ENCODE measurements around the gene FAF1.

FAF1 gene

GRCh38 chr1:50473513-50473912 is 486.6 kb downstream of the FAF1 start:
- no peak for TF ChIP-seq CTCF (IDR thresholded peaks at IDR 0.05; ENCODE audit: extremely low read depth, missing control alignments)
- DNase-seq (ENCODE audit: low spot score) = no peak

- DNase-seq (ENCODE audit: low spot score) = no peak
- no peak for TF ChIP-seq CTCF (IDR thresholded peaks at IDR 0.05; ENCODE audit: extremely low read depth, missing control alignments)
Measured at GRCh38 chr1:50471967-50472366, 488.1 kb downstream of the FAF1 start.

GRCh38 chr1:50462964-50463363 is 497.1 kb downstream of the FAF1 start:
- TF ChIP-seq CTCF (IDR thresholded peaks at IDR 0.05; ENCODE audit: extremely low read depth, missing control alignments) = no peak
- no peak for DNase-seq (ENCODE audit: low spot score)

- DNase-seq (ENCODE audit: low spot score) = no peak
- TF ChIP-seq CTCF (IDR thresholded peaks at IDR 0.05; ENCODE audit: extremely low read depth, missing control alignments) = no peak
Measured at GRCh38 chr1:50458507-50458906, 501.6 kb downstream of the FAF1 start.

GRCh38 chr1:50454911-50455310 is 505.2 kb downstream of the FAF1 start:
- TF ChIP-seq CTCF (IDR thresholded peaks at IDR 0.05; ENCODE audit: extremely low read depth, missing control alignments) = no peak
- DNase-seq (ENCODE audit: low spot score) = no peak

- no peak for TF ChIP-seq CTCF (IDR thresholded peaks at IDR 0.05; ENCODE audit: extremely low read depth, missing control alignments)
- DNase-seq (ENCODE audit: low spot score) = no peak
Measured at GRCh38 chr1:50453266-50453665, 506.8 kb downstream of the FAF1 start.

GRCh38 chr1:50452700-50453099 is 507.4 kb downstream of the FAF1 start:
- no peak for TF ChIP-seq CTCF (IDR thresholded peaks at IDR 0.05; ENCODE audit: extremely low read depth, missing control alignments)
- no peak for DNase-seq (ENCODE audit: low spot score)

Data from GM20000 (cell line).